Measurements from ENCODE around the gene ZNF138. TPM values are rescaled to one million over a fixed set of nuclear protein-coding genes. Genes with fewer than 3 reads are reported as not detected.
A peak's percentile ranks its signal among the peaks of the same experiment; 100 is the strongest.

The ZNF138 gene
- total and polyA plus RNA-seq, 3 donors from 2014 or later, result 3.9 to 19.1 (median 13.1) TPM

- H3K27ac ChIP-seq, result no peak overlapping the region
- H3K4me1 ChIP-seq, result no peaks in the 10 kb centered on the region
- H3K4me3 ChIP-seq, result peak overlapping the region; percentile 11 to 40
- peak; percentile 81 for DNase-seq
- TF ChIP-seq, protein P1, sequence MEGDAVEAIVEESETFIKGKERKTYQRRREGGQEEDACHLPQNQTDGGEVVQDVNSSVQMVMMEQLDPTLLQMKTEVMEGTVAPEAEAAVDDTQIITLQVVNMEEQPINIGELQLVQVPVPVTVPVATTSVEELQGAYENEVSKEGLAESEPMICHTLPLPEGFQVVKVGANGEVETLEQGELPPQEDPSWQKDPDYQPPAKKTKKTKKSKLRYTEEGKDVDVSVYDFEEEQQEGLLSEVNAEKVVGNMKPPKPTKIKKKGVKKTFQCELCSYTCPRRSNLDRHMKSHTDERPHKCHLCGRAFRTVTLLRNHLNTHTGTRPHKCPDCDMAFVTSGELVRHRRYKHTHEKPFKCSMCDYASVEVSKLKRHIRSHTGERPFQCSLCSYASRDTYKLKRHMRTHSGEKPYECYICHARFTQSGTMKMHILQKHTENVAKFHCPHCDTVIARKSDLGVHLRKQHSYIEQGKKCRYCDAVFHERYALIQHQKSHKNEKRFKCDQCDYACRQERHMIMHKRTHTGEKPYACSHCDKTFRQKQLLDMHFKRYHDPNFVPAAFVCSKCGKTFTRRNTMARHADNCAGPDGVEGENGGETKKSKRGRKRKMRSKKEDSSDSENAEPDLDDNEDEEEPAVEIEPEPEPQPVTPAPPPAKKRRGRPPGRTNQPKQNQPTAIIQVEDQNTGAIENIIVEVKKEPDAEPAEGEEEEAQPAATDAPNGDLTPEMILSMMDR (IDR thresholded peaks at IDR 0.05), result no peak
- no peak for TF ChIP-seq POLR2A (IDR thresholded peaks at IDR 0.05)
- no peaks in the 10 kb centered on the region for H3K36me3 ChIP-seq (ENCODE audit: low read depth, missing control alignments)
- no peaks in the 10 kb centered on the region for H3K9me3 ChIP-seq
- intact Hi-C loops (cut with DNase I; ENCODE audit: low total_unique reads), result no loop called here
- 14 to 23% methylated on average over 18 to 39 of the region's 39 CpGs for WGBS, 2 donors
- H3K27me3 ChIP-seq, result no peaks in the 10 kb centered on the region
These were observed 82.8 kb downstream of the ZNF138 start for GRCh38 chr7:64876792-64877713.

- no peak for DNase-seq
- Histone ChIP-seq H3K36me3 (ENCODE audit: low read depth, missing control alignments) (no peaks in the 10 kb centered on the region), H3K9me3 (no peaks in the 10 kb centered on the region), H3K27me3 (no peaks in the 10 kb centered on the region), H3K4me1 (peaks cover 3% of the 10 kb centered on the region), H3K4me3 (peak overlapping the region; percentile 11 to 40), H3K27ac (no peak overlapping the region)
- TF ChIP-seq, protein P1 (IDR thresholded peaks at IDR 0.05), result no peak
- TF ChIP-seq POLR2A (IDR thresholded peaks at IDR 0.05), result no peak
- 66 to 71% methylated on average over 26 to 34 of the region's 34 CpGs for WGBS, 2 donors
- intact Hi-C loops (cut with DNase I; ENCODE audit: low total_unique reads), result no loop called here
These were observed 83.7 kb downstream of the ZNF138 start for GRCh38 chr7:64877714-64878610.

GRCh38 chr7:64878684-64879083 lies 84.5 kb downstream of the ZNF138 start:
- DNase-seq, result no peak
- intact Hi-C loops (cut with DNase I; ENCODE audit: low total_unique reads), result no loop called here
- H3K36me3 ChIP-seq (ENCODE audit: low read depth, missing control alignments), result no peaks in the 10 kb centered on the region

DNA sequence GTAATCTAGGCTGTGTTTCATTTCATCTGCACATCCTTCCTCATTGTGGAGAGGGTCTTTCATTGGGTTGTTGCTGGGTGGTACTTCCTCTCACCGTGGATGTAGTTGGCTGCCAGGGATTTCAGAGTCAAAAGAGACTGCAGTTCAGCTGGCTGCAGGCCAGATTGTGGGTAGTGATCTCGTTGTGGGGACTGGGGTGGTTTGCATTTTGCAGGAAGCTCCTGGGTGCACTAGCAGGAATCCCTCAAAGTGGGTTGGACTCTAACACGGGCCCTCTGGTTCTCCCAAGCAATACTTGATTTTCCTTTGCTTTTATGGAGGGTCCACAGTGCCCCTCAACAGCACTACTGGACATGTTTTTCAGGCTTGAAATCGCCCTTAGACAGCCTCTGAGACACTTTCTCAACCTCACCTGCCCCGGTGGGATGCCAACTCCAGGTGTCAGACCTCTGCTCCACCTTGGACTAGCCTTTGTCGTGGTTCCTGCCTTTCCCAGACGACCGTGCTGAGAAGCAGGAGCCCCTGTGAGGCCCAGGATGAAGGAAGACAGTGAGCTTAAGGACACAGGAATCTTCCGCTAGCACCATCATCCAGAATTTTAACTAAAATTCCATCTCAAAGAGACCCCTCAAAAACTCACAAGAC lies 85.0 kb downstream of the ZNF138 start:
- 67 to 75% methylated on average over 9 of the region's 9 CpGs for WGBS, 2 donors
- TF ChIP-seq, protein P1 (IDR thresholded peaks at IDR 0.05), result no peak
- no peak for TF ChIP-seq POLR2A (IDR thresholded peaks at IDR 0.05)
- H3K4me1 ChIP-seq, result peaks cover 3% of the 10 kb centered on the region
- H3K4me3 ChIP-seq, result no peak overlapping the region
- intact Hi-C loops (cut with DNase I; ENCODE audit: low total_unique reads), result no loop called here
- no peaks in the 10 kb centered on the region for H3K36me3 ChIP-seq (ENCODE audit: low read depth, missing control alignments)
- no peaks in the 10 kb centered on the region for H3K9me3 ChIP-seq
- H3K27me3 ChIP-seq, result no peaks in the 10 kb centered on the region
- no peak for DNase-seq
- H3K27ac ChIP-seq, result no peak overlapping the region

More at GRCh38 chr7:64878684-64879083, 84.5 kb downstream of the ZNF138 start:
- H3K4me1 ChIP-seq, result peaks cover 3% of the 10 kb centered on the region
- no peak overlapping the region for H3K4me3 ChIP-seq
- no peak overlapping the region for H3K27ac ChIP-seq
- H3K9me3 ChIP-seq, result no peaks in the 10 kb centered on the region
- H3K27me3 ChIP-seq, result no peaks in the 10 kb centered on the region
- WGBS, 2 donors, result 82 to 86% methylated on average over 5 of the region's 5 CpGs
- TF ChIP-seq POLR2A (IDR thresholded peaks at IDR 0.05), result no peak
- TF ChIP-seq, protein P1 (IDR thresholded peaks at IDR 0.05), result no peak

Data from testis (tissue), 3 donors.